Body of pancreas (tissue), 4 donors: Measurements from ENCODE around the gene PLLP. TPM values are rescaled to one million over a fixed set of nuclear protein-coding genes. Genes with fewer than 3 reads are reported as not detected.

Source experiments
- ATAC-seq: fragments of 150-250 bp; one replicate; pipeline ENCODE4 v1.9.1; 2016
- DNase-seq, 4 donors: peaks; one replicate each; pipeline ENCODE4 v3.0.0-alpha.2; 2019
- H3K27ac ChIP-seq, 4 donors: fragments of 200-600 bp; sonication (generic); 1 replicate in 3 of 4; 2 replicates in 1 of 4; pipeline versions ENCODE4 v1.5.1 to v1.6.1; 2016 to 2019; ENCODE audit warnings: mild to moderate bottlenecking in 1 of 4, mixed read lengths in 1 of 4, moderate library complexity in 1 of 4
- H3K27me3 ChIP-seq, 2 donors: fragments of 200-600 bp; sonication (generic); one replicate each; pipeline ENCODE4 v1.6.0; 2016; ENCODE audit warnings: mild to moderate bottlenecking in 1 of 2
- H3K36me3 ChIP-seq, 2 donors: fragments of 200-600 bp; sonication (generic); replicated peaks in 1 of 2; 2 replicates each; pipeline ENCODE4 v1.5.1; 2016; ENCODE audit warnings: low read depth in 2 of 2; ENCODE audit not compliant: insufficient read depth in 1 of 2
- H3K4me1 ChIP-seq: fragments of 200-600 bp; sonication (generic); one replicate; pipeline ENCODE4 v1.6.0; 2016
- H3K4me3 ChIP-seq, 2 donors: fragments of 200-600 bp; sonication (generic); 1 replicate in 1 of 2; 2 replicates in 1 of 2; pipeline ENCODE4 v1.5.1; 2016 to 2019
- H3K9me3 ChIP-seq, 3 donors: fragments of 200-600 bp; sonication (generic); 1 replicate in 2 of 3; 2 replicates in 1 of 3; pipeline ENCODE4 v1.5.1; 2016
- CTCF ChIP-seq, 7 experiments: fragments of 450-650 bp in 4 of 7; fragments of 200-600 bp in 3 of 7; sonication (generic) in 3 of 7; IDR thresholded peaks; one replicate each; pipeline ENCODE4 v1.5.1; 2016 to 2019; ENCODE audit warnings: antibody characterized with exemption in 7 of 7
- POLR2A ChIP-seq, 3 donors: fragments of 450-650 bp; IDR thresholded peaks; one replicate each; pipeline ENCODE4 v1.6.1; 2016; ENCODE audit warnings: antibody characterized with exemption in 3 of 3, mild to moderate bottlenecking in 2 of 3
- WGBS, 2 donors: methylation state at CpG; one replicate each; pipeline ENCODE4 v1.1.5; 2017; 5-methylcytosine and 5-hydroxymethylcytosine counted together
- intact Hi-C: fragments of 100-400 bp; cut with DNase I; formaldehyde crosslinking; loops from one replicate; pipeline ENCODE4 v1.15.1; 2023
- total RNA-seq, 2 donors: library from RNA; depleted of rRNA; stranded (reverse); fragments of >200 nt; gene quantifications; one replicate each; pipeline ENCODE4 v1.1.0, GENCODE V29; 2016

The PLLP gene
- total RNA-seq, result 10 to 100 TPM; 32.9 to 43.2 TPM

- ATAC-seq (peak; percentile 79), DNase-seq (peak; percentile 62 to 75 (median 68))
- peaks cover 44% of the 10 kb centered on the region for H3K4me1 ChIP-seq
- peak within 1 kb of the TSS; percentile 47 to 84 (median 82) for H3K27ac ChIP-seq
- intact Hi-C loops, result no loop called here
- peak; percentile 48 to 58 (median 56) for TF ChIP-seq POLR2A (IDR thresholded peaks at IDR 0.05)
- no peak for TF ChIP-seq CTCF (IDR thresholded peaks at IDR 0.05)
- H3K4me3 ChIP-seq, result peak within 1 kb of the TSS; percentile 80 to 90
- H3K36me3 ChIP-seq, result no peaks in the 10 kb centered on the region
- H3K9me3 ChIP-seq, result no peaks in the 10 kb centered on the region
- no peaks in the 10 kb centered on the region for H3K27me3 ChIP-seq
- WGBS, 2 donors, result 0 to 1% methylated on average over 13 to 95 of the region's 95 CpGs
Observed at GRCh38 chr16:57284209-57284951, at the start of gene PLLP. TSS of gene PLLP (minus strand) at chr16:57284672. CDS start at chr16:57284540, 132 bp downstream.

- 75 to 100% methylated on average over 1 of the region's 1 CpG for WGBS, 2 donors
- no peaks in the 10 kb centered on the region for H3K27me3 ChIP-seq
- TF ChIP-seq CTCF (IDR thresholded peaks at IDR 0.05) (no peak), POLR2A (IDR thresholded peaks at IDR 0.05) (no peak)
Observed at GRCh38 chr16:57333402-57333801, 48.9 kb upstream of the PLLP start.

GRCh38 chr16:57331355-57331754, 46.9 kb upstream of the PLLP start:
- ATAC-seq (no peak), DNase-seq (no peak)
- 81 to 90% methylated on average over 3 of the region's 3 CpGs for WGBS, 2 donors
- no peak for TF ChIP-seq POLR2A (IDR thresholded peaks at IDR 0.05)
- TF ChIP-seq CTCF (IDR thresholded peaks at IDR 0.05), result no peak
- H3K36me3 ChIP-seq, result no peaks in the 10 kb centered on the region
- H3K27ac ChIP-seq, result no peak overlapping the region
- no peak overlapping the region for H3K4me3 ChIP-seq
- H3K4me1 ChIP-seq, result no peaks in the 10 kb centered on the region
- H3K9me3 ChIP-seq, result no peaks in the 10 kb centered on the region
- no peaks in the 10 kb centered on the region for H3K27me3 ChIP-seq
- intact Hi-C loops, result no loop called here

More at GRCh38 chr16:57333402-57333801, 48.9 kb upstream of the PLLP start:
- DNase-seq, result no peak
- Histone ChIP-seq H3K4me3 (no peak overlapping the region), H3K9me3 (no peaks in the 10 kb centered on the region), H3K27ac (no peak overlapping the region), H3K4me1 (no peaks in the 10 kb centered on the region), H3K36me3 (no peaks in the 10 kb centered on the region)
- intact Hi-C loops, result no loop called here
- ATAC-seq, result no peak

- TF ChIP-seq CTCF (IDR thresholded peaks at IDR 0.05) (no peak), POLR2A (IDR thresholded peaks at IDR 0.05) (no peak)
- 66 to 67% methylated on average over 8 of the region's 8 CpGs for WGBS, 2 donors
- no peak for ATAC-seq
Observed at GRCh38 chr16:57329718-57330327, 45.4 kb upstream of the PLLP start.

More at GRCh38 chr16:57329718-57330327, 45.4 kb upstream of the PLLP start:
- no peak for DNase-seq
- H3K4me3 ChIP-seq, result no peak overlapping the region
- H3K36me3 ChIP-seq, result no peaks in the 10 kb centered on the region
- H3K4me1 ChIP-seq, result no peaks in the 10 kb centered on the region
- intact Hi-C loops, result no loop called here
- no peak overlapping the region for H3K27ac ChIP-seq
- H3K27me3 ChIP-seq, result no peaks in the 10 kb centered on the region
- H3K9me3 ChIP-seq, result no peaks in the 10 kb centered on the region
